ENCODE results near the gene NDUFS3. TPM values are rescaled to one million over a fixed set of nuclear protein-coding genes. Genes with fewer than 3 reads are reported as not detected.
"Not testable (repeated sequence)": the region's sequence is repeated elsewhere in the genome, so short reads cannot be mapped to it uniquely, and the experiment has no call there.

NDUFS3 gene
- total RNA-seq, 4 donors from 2014 or later = 143 to 240 (median 194) TPM

- TF ChIP-seq CTCF (IDR thresholded peaks at IDR 0.05 in 4 of 5, conservative IDR thresholded peaks at IDR 0.05 in 1 of 5) = peak; percentile 78 to 96 (median 94)
- peak; percentile 88 to 92 for TF ChIP-seq POLR2A (IDR thresholded peaks at IDR 0.05)
- Histone ChIP-seq H3K4me1 (peaks cover 45 to 62% of the 10 kb centered on the region in 2 donors), H3K4me3 (peak within 1 kb of the TSS; percentile 91 to 95 (median 92)), H3K36me3 (no peaks in the 10 kb centered on the region), H3K27me3 (no peaks in the 10 kb centered on the region), H3K9me3 (no peaks in the 10 kb centered on the region), H3K27ac (peak within 1 kb of the TSS; percentile 96 to 99 (median 97))
- DNase-seq (peak; percentile 84 to 90), ATAC-seq (peak; percentile 74 to 78)
- intact Hi-C loops (cut with DNase I; ENCODE audit: low total_unique reads) (loop anchor here (1.0 to 10.0 kb wide), 5 partner anchors 28 to 368 kb away; partner anchors contain the start of genes PACSIN3 and SLC39A13), in situ Hi-C loops (cut with MboI; ENCODE audit: low sequenced_read_pairs in 4 of 4) (no loop called here)
Measured at GRCh38 chr11:47552566-47553405, 26.1 kb upstream of the NDUFS3 start, which contains the start of gene CELF1. Gene CELF1, minus strand, starts transcription at chr11:47553132. Its CDS starts 53,609 bp downstream, at chr11:47499523.

GRCh38 chr11:47553406-47553743, 25.5 kb upstream of the NDUFS3 start:
- Histone ChIP-seq H3K9me3 (no peaks in the 10 kb centered on the region), H3K4me1 (peaks cover 40 to 56% of the 10 kb centered on the region in 2 donors), H3K27ac (peak overlapping the region; percentile 96 to 99 (median 97)), H3K36me3 (no peaks in the 10 kb centered on the region), H3K27me3 (no peaks in the 10 kb centered on the region), H3K4me3 (peak overlapping the region; percentile 91 to 95 (median 92))
- DNase-seq (no peak), ATAC-seq (peak in 1 of 2 donors; percentile 3)
- in situ Hi-C loops (cut with MboI; ENCODE audit: low sequenced_read_pairs in 4 of 4) = no loop called here
- intact Hi-C loops (cut with DNase I; ENCODE audit: low total_unique reads) = loop anchor here (1.0 to 10.0 kb wide), 5 partner anchors 29 to 369 kb away; partner anchors contain the start of genes PACSIN3 and SLC39A13
- TF ChIP-seq CTCF (IDR thresholded peaks at IDR 0.05 in 4 of 5, conservative IDR thresholded peaks at IDR 0.05 in 1 of 5) = peak in 4 of 5 experiments; percentile 8 to 31 (median 26)
- no peak for TF ChIP-seq POLR2A (IDR thresholded peaks at IDR 0.05)

DNA sequence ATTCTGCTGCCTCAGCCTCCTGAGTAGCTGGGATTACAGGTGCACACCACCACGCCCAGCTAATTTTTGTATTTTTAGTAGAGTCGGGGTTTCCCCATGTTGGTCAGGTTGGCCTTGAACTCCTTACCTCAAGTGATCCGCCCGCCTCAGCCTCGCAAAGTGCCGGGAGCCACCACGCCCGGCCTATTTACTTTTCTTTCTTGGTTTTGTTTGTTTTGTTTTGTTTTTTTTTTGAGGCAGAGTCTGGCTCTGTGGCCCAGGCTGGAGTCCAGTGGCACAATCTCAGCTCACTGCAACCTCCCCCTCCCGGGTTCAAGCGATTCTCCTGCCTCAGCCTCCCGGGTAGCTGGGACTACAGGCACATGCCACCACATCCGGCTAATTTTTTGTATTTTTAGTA, 21.9 kb upstream of the NDUFS3 start:
- H3K4me3 ChIP-seq; H3K27me3 ChIP-seq; in situ Hi-C loops (cut with MboI; ENCODE audit: low sequenced_read_pairs in 4 of 4); H3K36me3 ChIP-seq; H3K27ac ChIP-seq; ATAC-seq; H3K9me3 ChIP-seq; DNase-seq: not testable (repeated sequence)
- peaks cover 23 to 27% of the 10 kb centered on the region in 2 donors for H3K4me1 ChIP-seq
- intact Hi-C loops (cut with DNase I; ENCODE audit: low total_unique reads) = loop anchor here (10.0 kb wide), 1 partner anchor 372 kb away; the partner anchor contains the start of gene PACSIN3

- ATAC-seq = no peak
- no peak for DNase-seq
- H3K9me3 ChIP-seq = no peaks in the 10 kb centered on the region
- intact Hi-C loops (cut with DNase I; ENCODE audit: low total_unique reads) (loop anchor here (10.0 kb wide), 1 partner anchor 374 kb away; the partner anchor contains the start of gene PACSIN3), in situ Hi-C loops (cut with MboI; ENCODE audit: low sequenced_read_pairs in 4 of 4) (no loop called here)
- peaks cover 20 to 23% of the 10 kb centered on the region in 2 donors for H3K4me1 ChIP-seq
- TF ChIP-seq CTCF (IDR thresholded peaks at IDR 0.05 in 4 of 5, conservative IDR thresholded peaks at IDR 0.05 in 1 of 5) (no peak), POLR2A (IDR thresholded peaks at IDR 0.05) (no peak)
- no peak overlapping the region for H3K27ac ChIP-seq
- H3K36me3 ChIP-seq = no peaks in the 10 kb centered on the region
- no peak overlapping the region for H3K4me3 ChIP-seq
- H3K27me3 ChIP-seq = no peaks in the 10 kb centered on the region
Measured at GRCh38 chr11:47558695-47559094, 20.2 kb upstream of the NDUFS3 start.

GRCh38 chr11:47560426-47560825, 18.4 kb upstream of the NDUFS3 start:
- intact Hi-C loops (cut with DNase I; ENCODE audit: low total_unique reads) = no loop called here
- peaks cover 13 to 15% of the 10 kb centered on the region in 2 donors for H3K4me1 ChIP-seq
- H3K27ac ChIP-seq = peak overlapping the region; percentile 22 to 58 (median 42)
- no peaks in the 10 kb centered on the region for H3K27me3 ChIP-seq
- DNase-seq (no peak), ATAC-seq (no peak)
- in situ Hi-C loops (cut with MboI; ENCODE audit: low sequenced_read_pairs in 4 of 4) = no loop called here
- H3K36me3 ChIP-seq = no peaks in the 10 kb centered on the region
- H3K9me3 ChIP-seq = no peaks in the 10 kb centered on the region
- H3K4me3 ChIP-seq = no peak overlapping the region
- TF ChIP-seq CTCF (IDR thresholded peaks at IDR 0.05 in 4 of 5, conservative IDR thresholded peaks at IDR 0.05 in 1 of 5) (no peak), POLR2A (IDR thresholded peaks at IDR 0.05) (no peak)

DNA sequence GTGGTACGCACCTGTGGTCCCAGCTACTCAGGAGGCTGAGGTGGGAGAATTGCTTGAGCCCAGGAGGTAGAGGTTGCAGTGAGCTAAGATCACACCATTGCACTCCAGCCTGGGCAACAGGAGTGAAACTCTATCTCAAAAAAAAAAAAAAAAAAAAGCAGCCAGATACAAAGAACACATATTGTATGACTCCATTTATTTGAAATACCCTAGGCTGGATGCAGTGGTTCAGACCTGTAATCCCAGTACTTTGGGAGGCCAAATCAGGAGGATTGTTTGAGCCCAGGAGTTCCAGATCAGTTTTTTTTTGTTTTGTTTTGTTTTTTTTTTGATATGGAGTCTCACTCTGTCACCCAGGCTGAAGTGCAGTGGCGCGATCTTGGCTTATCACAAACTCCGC, 16.5 kb upstream of the NDUFS3 start:
- H3K4me3 ChIP-seq = not testable (repeated sequence)
- peak; percentile 21 to 23 for ATAC-seq

DNA sequence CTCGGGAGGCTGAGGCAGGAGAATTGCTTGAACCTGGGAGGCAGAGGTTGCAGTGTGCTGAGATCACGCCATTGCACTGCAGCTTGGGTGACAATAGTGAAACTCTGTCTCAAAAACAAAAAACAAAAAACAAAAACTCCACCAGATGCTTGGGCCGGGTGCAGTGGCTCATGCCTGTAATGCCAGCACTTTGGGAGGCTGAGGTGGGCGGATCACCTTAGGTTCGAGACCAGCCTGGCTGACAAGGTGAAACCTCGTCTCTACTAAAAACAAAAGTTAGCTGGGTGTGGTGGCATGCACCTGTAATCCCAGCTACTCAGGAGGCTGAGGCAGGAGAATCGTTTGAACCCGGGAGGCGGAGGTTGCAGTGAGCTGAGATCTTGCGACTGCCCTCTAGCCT, 14.5 kb upstream of the NDUFS3 start:
- in situ Hi-C loops (cut with MboI; ENCODE audit: low sequenced_read_pairs in 4 of 4); H3K27me3 ChIP-seq; DNase-seq; H3K9me3 ChIP-seq; intact Hi-C loops (cut with DNase I; ENCODE audit: low total_unique reads); H3K36me3 ChIP-seq; ATAC-seq: not testable (repeated sequence)
- Histone ChIP-seq H3K4me1 (peaks cover 16 to 25% of the 10 kb centered on the region in 2 donors), H3K27ac (peak overlapping the region; percentile 81 to 89 (median 86)), H3K4me3 (peak overlapping the region in 1 of 4 donors; percentile 97)

More for the DNA sequence above, 16.5 kb upstream of the NDUFS3 start:
- Histone ChIP-seq H3K4me1 (peaks cover 16 to 25% of the 10 kb centered on the region in 2 donors), H3K27ac (peak overlapping the region in 3 of 4 donors; percentile 14 to 89 (median 66))
- in situ Hi-C loops (cut with MboI; ENCODE audit: low sequenced_read_pairs in 4 of 4); intact Hi-C loops (cut with DNase I; ENCODE audit: low total_unique reads); H3K36me3 ChIP-seq; H3K9me3 ChIP-seq; H3K27me3 ChIP-seq: not testable (repeated sequence)
- DNase-seq = peak in 1 of 2 donors; percentile 11

All from gastrocnemius medialis (tissue), 4 donors.